ENCODE data around the gene CRB2.

CRB2 gene

GRCh38 chr9:123348317-123348992, 7.5 kb upstream of the CRB2 start:
- DNase-seq: no peak

- DNase-seq: no peak
Measured at GRCh38 chr9:123349033-123349432, 7.0 kb upstream of the CRB2 start.

GRCh38 chr9:123349691-123350480, 6.1 kb upstream of the CRB2 start:
- peak; percentile 30 for DNase-seq

GRCh38 chr9:123350590-123351310, 5.2 kb upstream of the CRB2 start:
- no peak for DNase-seq

- DNase-seq: no peak
Measured at GRCh38 chr9:123353041-123353440, 3.0 kb upstream of the CRB2 start.

- DNase-seq: no peak
Measured at GRCh38 chr9:123353984-123354591, 1.9 kb upstream of the CRB2 start.

- DNase-seq: no peak
Measured at GRCh38 chr9:123354806-123355508, 1.0 kb upstream of the CRB2 start.

GRCh38 chr9:123356851-123357742, 1.1 kb downstream of the CRB2 start:
- DNase-seq: no peak

GRCh38 chr9:123357743-123358059, 1.7 kb downstream of the CRB2 start:
- DNase-seq: no peak

- DNase-seq: no peak
Measured at GRCh38 chr9:123358181-123358905, 2.3 kb downstream of the CRB2 start.

GRCh38 chr9:123359106-123359505, 3.1 kb downstream of the CRB2 start:
- no peak for DNase-seq

- DNase-seq: no peak
Measured at GRCh38 chr9:123359546-123359945, 3.5 kb downstream of the CRB2 start.

- DNase-seq: no peak
Measured at GRCh38 chr9:123360161-123361085, 4.4 kb downstream of the CRB2 start.

GRCh38 chr9:123361086-123361730, 5.2 kb downstream of the CRB2 start:
- DNase-seq: no peak

GRCh38 chr9:123361731-123362510, 5.9 kb downstream of the CRB2 start:
- no peak for DNase-seq

- DNase-seq: no peak
Measured at GRCh38 chr9:123362856-123363255, 6.9 kb downstream of the CRB2 start.

GRCh38 chr9:123364241-123364824, 8.3 kb downstream of the CRB2 start:
- no peak for DNase-seq

GRCh38 chr9:123365287-123365880, 9.4 kb downstream of the CRB2 start:
- no peak for DNase-seq
